Measurements from ENCODE around the gene INSYN2B.

- TF ChIP-seq CTCF (IDR thresholded peaks at IDR 0.05; ENCODE audit: insufficient read depth, low read length, poor library complexity, severe bottlenecking) (no peak), EZH2phosphoT487 (conservative IDR thresholded peaks at IDR 0.05; ENCODE audit: low read length) (no peak)
Observed at GRCh38 chr5:169886677-169887076, 93.6 kb downstream of the INSYN2B start.
